ENCODE data around the gene GPS1.

GPS1 gene

DNA sequence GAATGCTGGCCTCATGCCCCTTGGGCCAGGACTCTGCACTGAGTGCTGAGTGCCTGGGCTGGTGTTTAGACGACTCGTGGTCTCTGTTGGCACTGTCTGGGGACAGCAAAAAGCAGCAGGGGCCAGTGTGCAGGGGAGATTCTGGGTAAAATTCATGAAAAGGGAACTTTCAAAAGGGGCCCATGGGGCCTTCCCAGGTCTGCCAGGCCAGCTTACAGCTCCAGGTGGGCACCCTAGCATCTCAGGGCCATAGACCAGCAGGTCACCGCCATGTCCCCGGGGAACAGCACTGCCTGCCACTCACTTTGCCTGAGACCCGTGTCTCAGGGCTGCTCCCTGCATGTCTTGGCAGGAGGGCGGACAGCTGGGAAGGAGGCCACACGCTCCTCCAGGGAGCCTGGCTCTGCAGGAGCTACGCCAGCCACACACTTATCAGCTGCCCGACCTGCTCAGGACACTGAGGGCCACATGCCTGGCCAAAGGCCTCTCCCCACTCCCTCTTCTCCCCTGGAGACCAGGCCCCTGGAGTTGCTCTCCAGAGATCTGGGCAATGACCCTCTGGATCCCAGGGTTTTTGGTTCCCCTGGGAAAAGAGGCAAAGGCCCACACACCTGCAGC is 55.1 kb downstream of the GPS1 start:
- no peak for DNase-seq
